Right renal cortex interstitium (tissue), 3 donors: Measurements from ENCODE around the gene ZNF474. TPM values are rescaled to one million over a fixed set of nuclear protein-coding genes. Genes with fewer than 3 reads are reported as not detected.

Experiments
- polyA plus RNA-seq, 3 donors: library from polyadenylated mRNA; unstranded; fragments of 120-200 nt; gene quantifications; one replicate each; pipeline ENCODE4 v1.2.1, GENCODE V29; 2013; ENCODE audit not compliant: insufficient read length in 3 of 3

ZNF474 gene
- polyA plus RNA-seq, 3 donors = 0.65 to 0.91 (median 0.71) TPM

Other genes with a start within 250 kb of the ZNF474 start
- 10 to 100 TPM; 20.0 to 26.1 (median 25.4) TPM for gene SRFBP1, start 167.6 kb upstream of the ZNF474 start, polyA plus RNA-seq
- gene LOX, start 51.3 kb upstream of the ZNF474 start, polyA plus RNA-seq = 10 to 100 TPM; 40.3 to 52.9 (median 45.3) TPM
- 10 to 100 TPM; 25.8 to 31.8 (median 29.1) TPM for gene SNCAIP, start 182.7 kb downstream of the ZNF474 start, polyA plus RNA-seq